ENCODE results near the gene TTC22. TPM values are rescaled to one million over a fixed set of nuclear protein-coding genes. Genes with fewer than 3 reads are reported as not detected.

Gene TTC22
- total RNA-seq, 1 donor from 2014 or later, result 1.3 TPM

- Mint-ChIP-seq H3K36me3 (ENCODE audit: low read depth) (no peaks in the 10 kb centered on the region), H3K9me3 (no peaks in the 10 kb centered on the region), H3K27ac (no peak overlapping the region), H3K4me3 (ENCODE audit: low read depth) (no peak overlapping the region), H3K4me1 (ENCODE audit: low read depth) (peaks cover 28% of the 10 kb centered on the region), H3K27me3 (ENCODE audit: low read depth) (no peaks in the 10 kb centered on the region)
- intact Hi-C loops (cut with micrococcal nuclease), result loop anchor here (2.0 kb wide), 1 partner anchor 82 kb away; no protein-coding TSS in a partner anchor
- no peak for DNase-seq (ENCODE audit: low spot score)
Observed at GRCh38 chr1:54798769-54799641, 2.1 kb downstream of the TTC22 start.

GRCh38 chr1:54798206-54798605 is 2.9 kb downstream of the TTC22 start:
- Mint-ChIP-seq H3K9me3 (no peaks in the 10 kb centered on the region), H3K4me1 (ENCODE audit: low read depth) (peaks cover 26% of the 10 kb centered on the region), H3K27ac (no peak overlapping the region), H3K36me3 (ENCODE audit: low read depth) (no peaks in the 10 kb centered on the region), H3K4me3 (ENCODE audit: low read depth) (no peak overlapping the region), H3K27me3 (ENCODE audit: low read depth) (no peaks in the 10 kb centered on the region)
- intact Hi-C loops (cut with micrococcal nuclease), result loop anchor here (2.0 kb wide), 1 partner anchor 81 kb away; no protein-coding TSS in a partner anchor
- no peak for DNase-seq (ENCODE audit: low spot score)

GRCh38 chr1:54796902-54797301 is 4.2 kb downstream of the TTC22 start:
- H3K4me3 Mint-ChIP-seq (ENCODE audit: low read depth), result no peak overlapping the region

GRCh38 chr1:54795841-54796468 is 5.2 kb downstream of the TTC22 start:
- Mint-ChIP-seq H3K27ac (no peak overlapping the region), H3K36me3 (ENCODE audit: low read depth) (no peaks in the 10 kb centered on the region)
- intact Hi-C loops (cut with micrococcal nuclease), result no loop called here

More at GRCh38 chr1:54796902-54797301, 4.2 kb downstream of the TTC22 start:
- intact Hi-C loops (cut with micrococcal nuclease), result no loop called here
- Mint-ChIP-seq H3K9me3 (no peaks in the 10 kb centered on the region), H3K4me1 (ENCODE audit: low read depth) (peaks cover 22% of the 10 kb centered on the region), H3K36me3 (ENCODE audit: low read depth) (no peaks in the 10 kb centered on the region), H3K27ac (no peak overlapping the region), H3K27me3 (ENCODE audit: low read depth) (no peaks in the 10 kb centered on the region)
- DNase-seq (ENCODE audit: low spot score), result no peak

DNA sequence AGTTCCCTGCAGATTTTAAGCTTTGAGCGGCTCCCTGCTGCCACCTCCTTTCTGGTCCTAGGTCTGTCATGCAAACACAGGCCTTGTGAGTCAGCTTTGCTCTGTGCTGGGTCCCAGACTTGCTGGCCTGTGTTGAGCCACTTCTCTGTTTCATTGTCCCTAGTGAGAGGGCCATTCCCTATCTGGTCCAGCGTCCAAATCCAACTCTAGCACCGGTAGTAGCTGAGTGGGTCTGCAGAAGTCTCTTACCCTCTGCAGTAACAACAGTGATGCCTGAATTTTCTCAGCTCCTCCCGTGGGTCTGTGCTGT is 5.8 kb downstream of the TTC22 start:
- no peaks in the 10 kb centered on the region for H3K27me3 Mint-ChIP-seq (ENCODE audit: low read depth)
- no peaks in the 10 kb centered on the region for H3K36me3 Mint-ChIP-seq (ENCODE audit: low read depth)
- H3K4me3 Mint-ChIP-seq (ENCODE audit: low read depth), result no peak overlapping the region
- H3K27ac Mint-ChIP-seq, result no peak overlapping the region
- intact Hi-C loops (cut with micrococcal nuclease), result no loop called here
- DNase-seq (ENCODE audit: low spot score), result no peak
- peaks cover 18% of the 10 kb centered on the region for H3K4me1 Mint-ChIP-seq (ENCODE audit: low read depth)
- H3K9me3 Mint-ChIP-seq, result no peaks in the 10 kb centered on the region

More at GRCh38 chr1:54795841-54796468, 5.2 kb downstream of the TTC22 start:
- peaks cover 18% of the 10 kb centered on the region for H3K4me1 Mint-ChIP-seq (ENCODE audit: low read depth)
- H3K4me3 Mint-ChIP-seq (ENCODE audit: low read depth), result no peak overlapping the region
- no peaks in the 10 kb centered on the region for H3K27me3 Mint-ChIP-seq (ENCODE audit: low read depth)
- H3K9me3 Mint-ChIP-seq, result no peaks in the 10 kb centered on the region
- DNase-seq (ENCODE audit: low spot score), result no peak

GRCh38 chr1:54794451-54795355 is 6.4 kb downstream of the TTC22 start:
- no peaks in the 10 kb centered on the region for H3K9me3 Mint-ChIP-seq
- no peaks in the 10 kb centered on the region for H3K36me3 Mint-ChIP-seq (ENCODE audit: low read depth)
- no peak for DNase-seq (ENCODE audit: low spot score)
- no peak overlapping the region for H3K27ac Mint-ChIP-seq
- no peaks in the 10 kb centered on the region for H3K27me3 Mint-ChIP-seq (ENCODE audit: low read depth)
- H3K4me3 Mint-ChIP-seq (ENCODE audit: low read depth), result no peak overlapping the region
- peaks cover 12% of the 10 kb centered on the region for H3K4me1 Mint-ChIP-seq (ENCODE audit: low read depth)
- intact Hi-C loops (cut with micrococcal nuclease), result no loop called here

- Mint-ChIP-seq H3K4me3 (ENCODE audit: low read depth) (no peak overlapping the region), H3K27ac (no peak overlapping the region), H3K4me1 (ENCODE audit: low read depth) (no peaks in the 10 kb centered on the region), H3K36me3 (ENCODE audit: low read depth) (no peaks in the 10 kb centered on the region), H3K9me3 (no peaks in the 10 kb centered on the region), H3K27me3 (ENCODE audit: low read depth) (no peaks in the 10 kb centered on the region)
- DNase-seq (ENCODE audit: low spot score), result no peak
- intact Hi-C loops (cut with micrococcal nuclease), result no loop called here
Observed at GRCh38 chr1:54792686-54793282, 8.3 kb downstream of the TTC22 start.

DNA sequence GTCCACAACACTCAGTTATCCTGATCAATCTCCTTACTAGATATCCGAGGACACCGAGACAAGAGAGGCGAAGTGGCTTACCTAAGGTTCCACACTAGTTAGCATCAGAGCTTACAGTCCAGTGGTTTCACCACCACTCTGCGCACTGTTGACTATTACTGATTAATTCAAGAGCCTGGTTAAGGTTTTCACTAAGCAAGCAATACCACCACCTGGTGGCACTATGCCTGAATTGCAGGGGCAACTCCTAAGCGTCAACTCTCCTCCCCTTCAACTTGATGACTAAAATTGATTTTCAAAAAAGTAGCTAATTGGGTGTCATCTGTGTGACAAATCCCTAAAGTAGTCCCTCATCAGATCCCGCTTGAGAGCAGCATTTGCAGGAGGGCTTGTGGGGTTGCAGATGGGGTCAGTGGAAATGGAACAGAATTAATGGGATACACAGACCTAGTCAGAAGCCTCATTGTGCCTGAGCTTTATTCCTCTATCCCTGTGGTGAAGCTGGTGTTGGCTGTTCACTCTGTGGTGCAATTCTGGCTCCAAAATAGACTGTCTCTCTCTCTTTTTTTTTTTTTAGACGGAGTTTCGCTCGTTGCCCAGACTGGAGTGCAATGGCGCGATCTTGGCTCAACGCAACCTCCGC is 9.1 kb downstream of the TTC22 start:
- Mint-ChIP-seq H3K36me3 (ENCODE audit: low read depth) (no peaks in the 10 kb centered on the region), H3K4me1 (ENCODE audit: low read depth) (no peaks in the 10 kb centered on the region), H3K27me3 (ENCODE audit: low read depth) (no peaks in the 10 kb centered on the region), H3K4me3 (ENCODE audit: low read depth) (no peak overlapping the region), H3K27ac (no peak overlapping the region), H3K9me3 (no peaks in the 10 kb centered on the region)
- DNase-seq (ENCODE audit: low spot score), result no peak
- intact Hi-C loops (cut with micrococcal nuclease), result no loop called here

GRCh38 chr1:54788459-54788858 is 12.7 kb downstream of the TTC22 start:
- no peak for DNase-seq (ENCODE audit: low spot score)
- Mint-ChIP-seq H3K27me3 (ENCODE audit: low read depth) (no peaks in the 10 kb centered on the region), H3K27ac (no peak overlapping the region), H3K9me3 (no peaks in the 10 kb centered on the region), H3K4me3 (ENCODE audit: low read depth) (no peak overlapping the region), H3K36me3 (ENCODE audit: low read depth) (no peaks in the 10 kb centered on the region), H3K4me1 (ENCODE audit: low read depth) (no peaks in the 10 kb centered on the region)
- intact Hi-C loops (cut with micrococcal nuclease), result no loop called here

- Mint-ChIP-seq H3K27me3 (ENCODE audit: low read depth) (no peaks in the 10 kb centered on the region), H3K4me3 (ENCODE audit: low read depth) (no peak overlapping the region), H3K27ac (no peak overlapping the region), H3K4me1 (ENCODE audit: low read depth) (no peaks in the 10 kb centered on the region), H3K36me3 (ENCODE audit: low read depth) (no peaks in the 10 kb centered on the region), H3K9me3 (no peaks in the 10 kb centered on the region)
- DNase-seq (ENCODE audit: low spot score), result no peak
- intact Hi-C loops (cut with micrococcal nuclease), result no loop called here
Observed at GRCh38 chr1:54787604-54788003, 13.5 kb downstream of the TTC22 start.

- H3K27ac Mint-ChIP-seq, result no peak overlapping the region
- H3K9me3 Mint-ChIP-seq, result no peaks in the 10 kb centered on the region
- no peak for DNase-seq (ENCODE audit: low spot score)
- no peaks in the 10 kb centered on the region for H3K36me3 Mint-ChIP-seq (ENCODE audit: low read depth)
- intact Hi-C loops (cut with micrococcal nuclease), result no loop called here
- H3K4me3 Mint-ChIP-seq (ENCODE audit: low read depth), result no peak overlapping the region
- H3K27me3 Mint-ChIP-seq (ENCODE audit: low read depth), result peaks cover under 1% of the 10 kb centered on the region
- H3K4me1 Mint-ChIP-seq (ENCODE audit: low read depth), result no peaks in the 10 kb centered on the region
Observed at GRCh38 chr1:54786778-54787177, 14.3 kb downstream of the TTC22 start.

GRCh38 chr1:54784066-54784465 is 17.1 kb downstream of the TTC22 start:
- DNase-seq (ENCODE audit: low spot score), result no peak
- peaks cover 2% of the 10 kb centered on the region for H3K27me3 Mint-ChIP-seq (ENCODE audit: low read depth)
- no peak overlapping the region for H3K4me3 Mint-ChIP-seq (ENCODE audit: low read depth)
- no peaks in the 10 kb centered on the region for H3K9me3 Mint-ChIP-seq
- no peaks in the 10 kb centered on the region for H3K4me1 Mint-ChIP-seq (ENCODE audit: low read depth)
- H3K36me3 Mint-ChIP-seq (ENCODE audit: low read depth), result no peaks in the 10 kb centered on the region
- intact Hi-C loops (cut with micrococcal nuclease), result no loop called here
- no peak overlapping the region for H3K27ac Mint-ChIP-seq

Measured in activated T-helper 2 cell treated with anti-CD3 and anti-CD28 coated beads, Interferon-gamma antibody, Interleukin-2, Interleukin-4, amounts not matched to agents 10 μg/mL and 5 μg/mL and 100 μg/mL, durations not matched to agents 14 hours and 24 hours and 36 hours (primary cell).